ENCODE data around the gene ELFN2.

- no peak for TF ChIP-seq CTCF (IDR thresholded peaks at IDR 0.05; ENCODE audit: poor library complexity)
- no peak for TF ChIP-seq EZH2 (IDR thresholded peaks at IDR 0.05; ENCODE audit: borderline replicate concordance)
These were observed 15.6 kb downstream of the ELFN2 start for GRCh38 chr22:37411655-37412054.
